T-helper 22 cell (primary cell): ENCODE results near the gene FBXO41.
"Not testable (repeated sequence)": the region's sequence is repeated elsewhere in the genome, so short reads cannot be mapped to it uniquely, and the experiment has no call there.

Source experiments
- DNase-seq: peaks from one replicate; pipeline ENCODE4 v3.0.0-alpha.2; 2020; ENCODE audit warnings: low read depth

Gene FBXO41

DNA sequence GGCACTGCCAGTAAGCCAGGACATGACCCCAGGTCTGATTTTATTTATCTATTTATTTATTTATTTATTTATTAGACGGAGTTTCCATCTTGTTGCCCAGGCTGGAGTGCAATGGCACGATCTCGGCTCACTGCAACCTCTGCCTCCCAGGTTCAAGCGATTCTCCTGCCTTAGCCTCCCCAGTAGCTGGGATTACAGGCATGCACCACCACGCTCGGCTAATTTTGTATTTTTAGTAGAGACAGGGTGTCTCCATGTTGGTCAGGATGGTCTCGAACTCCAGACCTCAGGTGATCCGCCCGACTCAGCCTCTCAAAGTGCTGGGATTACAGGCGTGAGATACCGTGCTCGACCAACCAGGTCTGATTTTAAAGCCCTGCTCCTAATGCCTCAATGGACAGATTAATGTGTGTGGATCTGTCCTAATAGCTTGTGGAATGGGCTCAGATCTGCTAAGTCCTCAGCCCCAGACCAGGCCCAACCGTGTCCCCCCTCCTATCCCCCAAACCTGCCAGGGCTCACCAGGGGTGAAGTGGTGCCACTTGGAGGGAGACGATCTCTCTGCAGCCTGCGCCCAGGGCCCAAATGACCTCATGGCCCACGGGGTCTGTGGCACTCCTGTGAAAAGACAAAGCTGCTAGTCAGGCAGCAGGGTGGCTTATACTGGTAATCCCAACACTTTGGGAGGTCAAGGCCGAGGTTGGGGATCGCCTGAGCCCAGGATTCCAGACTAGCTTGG, 21.4 kb downstream of the FBXO41 start:
- DNase-seq = not testable (repeated sequence)

DNA sequence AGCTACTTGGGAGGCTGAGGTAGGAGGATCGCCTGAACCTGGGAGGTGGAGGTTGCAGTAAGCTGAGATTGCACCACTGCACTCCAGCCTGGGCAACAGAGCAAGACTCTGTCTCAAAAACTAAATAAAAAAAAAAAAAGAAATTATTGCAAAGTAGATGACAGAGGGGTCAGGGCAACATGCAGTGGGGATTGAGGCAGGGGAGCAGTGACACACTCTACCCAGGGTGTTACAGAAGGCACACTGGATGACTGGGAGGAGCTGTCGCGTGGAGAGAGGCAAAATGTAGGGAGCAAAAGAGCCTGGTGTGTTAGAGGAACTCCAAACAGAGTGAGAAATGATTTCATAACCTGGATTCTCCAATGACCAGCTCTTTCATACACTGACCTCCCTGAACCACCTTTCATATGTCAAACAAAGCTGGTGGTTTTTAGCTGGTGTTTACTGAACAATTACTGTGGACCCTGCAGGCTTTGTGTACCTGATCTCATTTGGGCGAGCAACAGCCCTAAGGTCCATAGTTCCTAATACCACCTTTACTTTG, 22.1 kb downstream of the FBXO41 start:
- no peak for DNase-seq

DNA sequence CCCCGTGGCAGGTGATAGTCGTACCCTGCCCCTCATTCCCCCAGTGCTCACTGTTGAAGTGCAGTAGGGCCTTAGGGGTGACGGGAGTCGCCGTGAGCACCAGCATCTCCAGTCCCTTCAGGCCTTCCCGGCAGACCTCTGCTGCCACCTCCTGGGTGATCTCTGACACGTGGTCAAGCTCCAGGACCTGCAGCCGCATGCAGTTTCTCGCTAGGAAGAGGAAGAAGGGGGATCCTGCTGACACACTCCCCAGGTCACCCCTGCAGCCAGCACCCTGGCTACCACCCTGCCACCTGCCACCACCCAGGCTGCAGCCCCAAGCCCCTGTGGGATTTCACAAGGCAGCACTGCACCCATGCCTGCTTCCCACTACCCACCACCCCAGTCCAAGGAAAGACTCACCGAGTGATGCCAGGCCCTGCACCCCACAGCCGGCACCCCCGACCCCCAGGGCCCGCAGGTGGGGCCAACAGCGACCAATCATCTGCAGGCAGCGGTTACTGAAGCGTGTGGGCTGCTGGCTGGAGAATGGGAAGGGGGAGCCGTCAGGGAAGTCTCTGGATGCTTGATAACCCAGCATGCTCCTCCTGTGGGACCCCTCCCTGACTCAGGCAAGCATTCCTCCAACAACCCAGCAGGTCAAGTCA, 23.8 kb downstream of the FBXO41 start:
- DNase-seq = no peak

DNA sequence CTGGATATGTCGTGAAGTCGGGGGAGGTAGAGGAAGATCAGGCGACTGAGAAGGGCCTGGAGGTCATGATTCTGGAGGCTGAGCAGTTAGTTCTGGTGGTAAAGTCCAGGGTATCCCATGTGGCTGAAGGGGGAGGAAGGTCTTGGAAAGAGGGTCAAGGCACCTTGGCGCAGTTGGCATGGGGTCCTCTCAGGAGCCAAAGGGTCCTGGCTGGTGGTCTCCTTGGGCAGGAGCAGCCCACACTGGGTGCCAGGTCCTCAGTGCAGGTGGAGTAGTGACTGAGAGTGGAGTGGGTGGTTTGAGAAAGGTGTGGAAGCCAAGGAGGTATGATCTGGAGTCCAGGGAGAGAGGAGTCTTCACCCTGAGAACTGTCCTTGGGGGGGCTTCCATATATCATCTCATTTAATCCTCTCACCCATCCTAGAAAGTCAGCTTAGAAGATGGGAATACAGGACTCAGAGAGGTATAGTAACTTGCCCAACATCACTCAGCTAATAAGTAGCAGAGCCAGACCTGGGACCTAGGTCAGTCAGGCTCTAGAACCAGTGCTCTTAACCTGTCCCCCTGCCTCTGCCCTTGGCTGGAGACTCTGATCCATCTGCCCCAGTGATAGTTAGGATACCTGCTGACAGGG, 24.5 kb downstream of the FBXO41 start:
- DNase-seq = no peak

DNA sequence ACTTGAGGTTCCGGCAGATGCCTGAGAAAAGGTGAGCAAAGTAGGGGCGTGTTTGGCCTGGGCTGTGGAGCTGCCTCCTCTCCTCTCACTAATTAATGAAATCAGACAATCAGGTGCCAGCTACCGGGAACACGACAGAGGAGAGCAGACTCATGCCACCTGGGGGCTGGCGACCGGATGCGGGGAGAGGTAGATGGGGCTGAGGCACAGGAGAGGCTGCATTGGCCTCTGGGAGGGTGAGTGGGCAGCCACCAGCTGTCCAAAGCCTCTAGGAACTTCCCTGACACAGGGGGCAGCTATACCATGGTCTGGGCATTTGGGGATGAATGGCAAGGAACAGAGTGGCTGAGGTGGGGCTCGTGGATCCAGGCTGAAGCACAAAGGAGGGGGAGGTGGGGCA, 25.0 kb downstream of the FBXO41 start:
- no peak for DNase-seq

DNA sequence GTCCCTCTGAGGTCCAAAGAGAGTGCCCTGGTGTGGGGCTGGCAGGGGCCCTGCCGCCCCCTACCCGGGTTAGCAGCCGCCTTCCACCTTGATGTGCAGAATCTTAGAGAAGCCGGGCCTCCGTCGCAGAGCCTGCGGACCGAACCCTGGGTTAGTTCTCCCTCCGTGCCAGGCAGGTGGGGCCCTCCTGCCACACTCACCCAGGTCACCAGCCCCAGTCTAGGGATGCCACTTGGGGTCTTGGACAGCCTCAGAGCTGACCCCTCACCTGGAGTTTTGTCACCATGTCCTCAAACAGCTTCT, 25.4 kb downstream of the FBXO41 start:
- DNase-seq = no peak

DNA sequence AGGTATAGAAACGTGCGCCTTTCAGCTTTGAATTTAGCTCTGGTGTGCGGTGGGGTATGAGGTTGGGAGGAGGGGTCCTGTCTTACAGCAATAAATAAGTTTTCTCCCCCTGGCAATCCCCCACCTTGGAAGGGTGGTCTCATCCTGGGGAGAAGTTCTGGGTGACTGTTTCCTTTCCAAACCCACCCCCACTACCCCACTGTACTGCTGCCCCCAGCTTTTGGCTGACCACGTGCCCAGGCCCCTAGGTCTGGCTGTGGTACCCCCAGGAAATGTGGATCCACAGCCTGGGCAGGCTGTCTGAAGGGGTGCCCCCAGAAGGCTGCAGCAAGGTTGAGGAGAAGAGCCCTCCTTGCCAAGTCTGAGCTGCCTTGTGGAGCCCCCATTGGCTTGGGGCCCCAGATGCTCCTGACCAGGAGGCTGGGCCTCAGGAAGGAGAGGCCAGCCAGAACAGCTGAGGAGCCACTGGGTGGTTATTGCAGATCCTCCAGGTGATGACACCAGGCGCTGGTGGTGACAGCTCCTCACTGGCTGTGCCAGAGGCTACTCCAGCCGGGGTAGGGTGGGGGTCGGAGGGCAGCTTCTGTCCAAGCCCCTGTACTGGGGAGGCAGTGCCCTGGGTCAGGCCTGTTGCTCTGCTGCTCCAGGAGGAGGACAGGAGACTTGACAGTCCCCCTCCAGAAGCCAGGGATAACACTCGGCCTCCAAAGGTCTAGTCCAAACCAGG, 25.9 kb downstream of the FBXO41 start:
- no peak for DNase-seq

DNA sequence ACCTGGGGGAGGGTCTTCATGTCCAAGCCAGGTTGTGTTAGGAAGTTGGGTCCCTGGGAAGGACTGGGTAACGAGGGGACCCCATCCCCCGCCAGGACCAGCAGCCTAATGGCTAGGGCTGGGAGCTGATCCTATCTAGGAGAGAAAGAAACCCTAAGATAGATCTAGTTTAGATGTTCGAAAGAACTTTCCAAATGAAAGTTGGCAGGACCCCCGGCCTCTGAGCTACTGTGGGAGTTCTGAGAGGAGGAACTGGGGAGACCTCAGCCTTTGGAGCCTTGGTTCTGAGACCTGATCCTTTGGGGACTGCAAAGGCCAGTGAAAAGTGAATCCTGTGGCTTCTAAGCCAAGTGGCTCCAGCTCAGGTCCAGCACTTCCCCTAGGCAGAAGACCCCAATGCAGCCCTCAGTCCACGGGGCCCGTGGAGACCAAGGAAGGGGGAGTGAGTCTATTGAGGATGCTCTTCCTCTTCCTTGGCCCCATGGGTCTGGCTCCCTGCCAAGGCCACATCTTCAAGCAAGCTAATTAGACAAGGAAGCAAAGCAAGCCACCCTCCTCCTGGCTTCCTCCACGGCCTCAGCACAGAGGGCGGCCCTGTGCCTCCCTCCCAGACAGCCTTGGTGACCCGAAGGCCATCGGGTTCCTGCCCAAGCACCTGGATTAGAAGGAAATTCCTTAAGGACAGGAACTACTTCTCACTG, 26.7 kb downstream of the FBXO41 start:
- no peak for DNase-seq

DNA sequence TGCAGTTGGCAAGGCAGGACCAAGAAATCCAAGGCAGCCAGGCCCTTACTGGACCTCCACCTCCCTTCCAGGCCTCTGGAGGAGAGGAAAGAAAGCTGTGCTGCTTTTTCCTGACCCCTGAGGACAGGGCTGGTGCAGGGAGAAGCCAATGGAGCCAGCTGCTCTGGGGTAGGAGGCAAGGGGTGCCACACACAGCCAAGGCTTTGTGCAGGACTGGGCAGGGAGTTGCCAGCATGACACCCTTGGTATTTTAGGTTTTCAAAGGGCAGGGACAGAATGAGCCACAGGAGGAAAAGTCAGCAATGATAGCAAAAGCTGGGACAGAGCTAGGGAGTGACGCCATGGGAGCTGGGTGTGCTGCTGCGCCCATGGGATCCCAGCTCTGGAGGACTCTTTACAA, 27.3 kb downstream of the FBXO41 start:
- no peak for DNase-seq

DNA sequence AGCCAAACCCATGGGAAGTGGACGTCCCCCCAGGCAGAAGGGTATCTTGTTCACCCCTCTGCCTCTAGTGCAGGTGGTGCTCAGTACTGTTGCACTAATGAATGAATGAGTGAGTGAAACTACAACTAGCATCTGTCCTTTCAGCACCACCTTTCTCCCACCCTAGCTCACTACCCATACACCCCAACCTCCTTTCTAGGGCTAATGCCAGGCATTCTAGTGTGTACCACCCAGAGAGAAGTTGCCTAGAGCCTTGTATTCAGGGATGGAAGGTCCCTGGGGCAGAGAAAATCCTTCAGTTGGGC, 27.7 kb downstream of the FBXO41 start:
- no peak for DNase-seq

DNA sequence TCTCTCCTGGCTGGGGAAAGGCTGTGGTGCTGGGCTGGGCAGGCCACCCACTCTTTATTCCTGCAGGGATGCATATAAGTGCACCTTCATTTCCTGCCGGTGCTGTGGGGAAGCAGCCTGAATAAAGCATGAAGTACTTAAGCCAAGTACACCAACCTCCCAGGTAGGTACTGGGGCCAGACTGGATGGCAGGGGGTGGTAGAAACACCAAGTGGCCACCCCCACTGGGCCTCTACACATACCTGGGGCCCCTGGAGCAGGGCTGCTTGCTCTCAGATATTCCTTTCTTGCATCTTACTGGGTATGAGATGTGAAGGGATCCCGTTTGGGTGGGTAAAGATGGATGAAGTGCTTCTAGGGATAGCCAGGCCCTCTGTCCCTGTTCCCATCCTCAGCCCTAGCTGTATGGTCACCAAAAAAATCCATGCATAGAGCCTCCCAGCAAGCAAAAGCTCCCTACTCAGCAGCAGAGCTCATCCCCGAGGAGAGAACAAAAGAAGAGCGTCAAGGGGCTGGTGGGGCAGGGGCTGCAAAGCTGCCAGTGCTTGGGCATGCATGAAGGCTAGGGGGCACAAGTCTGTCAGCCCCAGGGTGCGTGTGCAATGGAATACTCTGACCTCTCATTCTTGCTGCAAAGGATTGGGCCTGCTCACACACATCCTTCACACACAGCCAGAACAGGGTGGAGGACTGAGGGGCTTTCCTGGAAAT, 28.2 kb downstream of the FBXO41 start:
- DNase-seq = no peak

DNA sequence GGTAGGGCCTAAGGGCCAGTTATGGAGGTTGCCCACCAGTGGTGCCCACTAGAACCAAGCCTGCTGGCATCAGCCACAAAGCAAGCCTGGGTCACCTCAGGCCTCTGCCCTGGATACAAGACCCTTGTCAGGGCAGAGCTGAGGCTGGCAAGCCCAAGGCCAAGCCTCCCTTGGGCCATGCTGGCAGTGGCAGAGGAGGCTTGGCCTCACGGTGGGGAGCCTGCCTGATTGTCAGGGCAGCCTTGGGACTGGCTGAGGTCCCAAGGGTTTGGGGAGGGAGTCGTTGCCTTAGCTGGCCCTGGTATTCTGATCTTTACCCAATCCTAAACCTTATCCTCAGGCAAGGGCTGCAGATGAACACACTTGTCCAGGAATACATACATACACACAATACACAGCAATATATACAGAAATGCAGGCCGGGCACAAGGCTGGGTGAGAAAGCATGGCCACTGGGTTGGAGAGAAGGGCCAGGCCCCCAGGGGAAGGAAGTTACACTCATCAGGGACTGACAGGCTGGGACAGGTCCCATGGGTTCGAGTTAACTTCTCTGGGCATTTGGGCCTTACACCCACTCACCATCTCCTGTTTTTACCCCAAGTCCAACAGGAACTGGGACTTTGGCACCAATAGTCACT, 29.2 kb downstream of the FBXO41 start:
- no peak for DNase-seq

DNA sequence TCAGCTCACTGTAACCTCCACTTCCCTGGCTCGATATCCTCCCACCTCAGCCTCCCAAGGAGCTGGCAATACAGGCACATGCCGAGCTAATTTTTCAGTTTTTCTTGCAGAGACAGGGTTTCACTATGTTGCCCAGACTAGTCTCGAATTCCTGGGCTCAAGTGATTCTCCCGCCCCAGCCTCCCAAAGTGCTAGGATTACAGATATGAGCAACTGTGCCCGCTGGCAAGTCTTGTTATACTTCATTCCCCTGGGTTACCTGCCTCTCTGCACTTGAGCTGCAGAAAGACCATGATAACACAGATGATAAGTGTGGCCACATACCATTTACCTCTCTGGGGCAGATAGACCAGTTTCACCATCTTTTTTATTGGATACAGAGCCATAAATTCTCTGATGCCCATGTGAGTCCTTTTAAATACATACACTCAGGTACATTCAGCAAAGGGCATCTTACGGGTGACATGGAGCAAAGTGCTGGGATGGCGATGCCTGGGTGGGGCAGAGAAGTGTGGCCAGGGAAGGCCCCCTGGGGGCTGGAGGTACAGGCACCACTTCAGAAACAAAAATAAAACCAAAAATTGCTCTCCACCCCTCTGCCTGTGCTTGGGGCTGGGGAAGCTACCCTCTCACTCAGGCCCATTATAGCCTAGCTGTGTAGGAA, 29.8 kb downstream of the FBXO41 start:
- DNase-seq = no peak

DNA sequence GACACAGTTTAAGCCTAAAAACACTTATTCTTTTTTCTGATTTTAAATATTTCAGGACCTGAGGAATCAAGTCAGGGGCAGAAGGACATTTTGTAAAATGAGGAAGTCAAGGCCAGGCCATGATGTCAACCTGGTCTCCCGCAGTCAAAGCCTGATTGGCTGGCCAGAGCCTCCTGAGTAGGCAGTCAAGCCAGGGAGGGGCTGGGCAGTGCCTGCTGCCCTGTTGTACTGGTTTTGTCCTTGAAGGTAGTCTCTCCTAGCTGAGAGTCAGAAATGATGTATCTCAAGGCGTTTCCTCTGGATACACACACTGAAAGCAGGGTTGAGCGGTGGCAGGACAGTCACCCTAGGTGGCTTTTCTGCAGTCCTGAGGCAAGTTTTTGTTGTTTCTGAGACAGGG, 30.4 kb downstream of the FBXO41 start:
- no peak for DNase-seq

DNA sequence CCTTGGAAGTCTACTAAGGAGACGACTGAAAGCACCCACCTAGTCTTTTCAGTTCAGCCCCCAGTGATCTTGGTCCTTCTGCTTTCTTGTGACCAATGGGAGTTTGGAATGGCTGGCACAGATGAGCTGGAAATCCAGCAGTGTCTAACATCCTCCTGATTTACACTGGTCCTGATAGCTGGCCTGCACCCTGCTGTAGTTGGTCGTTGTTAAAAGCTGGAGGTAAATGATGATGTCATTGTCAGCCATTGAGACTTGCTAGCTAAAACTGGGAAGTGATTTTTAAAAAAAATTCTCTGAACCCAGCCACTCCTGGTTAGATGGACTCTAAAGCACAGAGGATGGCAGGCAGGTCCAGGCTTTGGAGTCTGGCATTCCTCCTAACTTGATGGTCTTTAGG, 30.9 kb downstream of the FBXO41 start:
- no peak for DNase-seq

DNA sequence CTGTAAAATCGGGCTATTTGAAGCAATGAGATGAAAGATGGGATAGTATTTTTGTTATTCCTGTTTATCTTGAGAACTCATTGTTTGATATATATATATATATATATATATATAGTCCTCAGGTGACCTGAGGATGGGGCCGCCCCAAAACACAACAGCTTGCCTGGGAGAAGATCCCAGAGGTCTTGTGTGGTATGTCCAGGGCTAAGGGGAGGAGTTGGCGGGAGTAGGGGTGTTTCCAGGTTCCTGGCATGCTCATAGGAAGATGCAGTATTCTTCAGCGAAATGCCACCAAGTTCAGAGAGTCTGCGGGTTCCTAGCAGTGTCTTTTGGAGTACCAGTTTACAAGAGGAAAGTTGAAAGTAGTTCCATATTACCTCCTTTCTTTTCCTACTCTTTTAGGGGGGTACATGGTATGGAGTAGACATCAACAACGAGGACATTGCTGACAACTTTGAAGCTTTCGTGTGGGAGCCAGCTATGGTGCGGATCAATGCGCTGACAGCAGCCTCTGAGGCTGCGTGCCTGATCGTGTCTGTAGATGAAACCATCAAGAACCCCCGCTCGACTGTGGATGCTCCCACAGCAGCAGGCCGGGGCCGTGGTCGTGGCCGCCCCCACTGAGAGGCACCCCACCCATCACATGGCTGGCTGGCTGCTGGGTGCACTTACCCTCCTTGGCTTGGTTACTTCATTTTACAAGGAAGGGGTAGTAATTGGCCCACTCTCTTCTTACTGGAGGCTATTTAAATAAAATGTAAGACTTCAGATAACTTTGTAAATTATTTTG, 31.8 kb downstream of the FBXO41 start:
- DNase-seq = no peak

DNA sequence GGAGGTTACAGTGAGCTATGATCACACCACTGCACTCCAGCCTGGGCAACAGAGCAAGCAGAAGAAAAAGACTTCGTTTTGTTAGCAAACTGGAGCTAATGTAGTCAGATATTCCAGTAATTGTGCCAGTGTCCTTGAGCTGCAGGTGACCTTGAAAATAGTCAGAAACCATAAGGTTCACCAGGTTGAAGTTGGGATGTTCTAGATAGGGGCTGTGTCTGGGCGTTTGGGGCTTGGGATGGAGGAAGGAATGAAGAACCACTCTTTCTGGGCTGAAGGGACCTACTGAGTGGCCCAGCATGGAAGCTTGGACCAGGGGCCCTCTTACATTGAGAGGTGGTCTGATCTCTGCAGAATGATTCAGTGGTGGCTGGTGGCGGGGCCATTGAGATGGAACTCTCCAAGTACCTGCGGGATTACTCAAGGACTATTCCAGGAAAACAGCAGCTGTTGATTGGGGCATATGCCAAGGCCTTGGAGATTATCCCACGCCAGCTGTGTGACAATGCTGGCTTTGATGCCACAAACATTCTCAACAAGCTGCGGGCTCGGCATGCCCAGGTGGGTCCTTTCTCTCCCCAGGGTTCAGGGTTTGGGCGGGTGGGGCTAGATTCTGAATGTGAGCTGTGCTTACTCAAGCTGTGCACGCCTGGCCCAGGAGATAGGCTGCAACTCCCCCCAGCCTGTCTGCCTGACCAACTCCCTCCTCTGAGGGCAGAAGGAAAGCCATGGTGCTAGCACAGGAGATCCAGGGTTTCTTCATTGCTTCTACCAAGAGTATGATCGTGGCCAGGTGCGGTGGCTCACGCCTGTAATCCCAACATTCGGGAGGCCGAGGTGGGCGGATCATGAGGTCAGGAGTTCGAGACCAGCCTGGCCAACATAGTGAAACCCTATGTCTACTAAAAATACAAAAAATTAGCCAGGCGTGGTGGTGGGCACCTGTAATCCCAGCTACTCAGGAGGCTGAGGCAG, 33.1 kb downstream of the FBXO41 start:
- no peak for DNase-seq

DNA sequence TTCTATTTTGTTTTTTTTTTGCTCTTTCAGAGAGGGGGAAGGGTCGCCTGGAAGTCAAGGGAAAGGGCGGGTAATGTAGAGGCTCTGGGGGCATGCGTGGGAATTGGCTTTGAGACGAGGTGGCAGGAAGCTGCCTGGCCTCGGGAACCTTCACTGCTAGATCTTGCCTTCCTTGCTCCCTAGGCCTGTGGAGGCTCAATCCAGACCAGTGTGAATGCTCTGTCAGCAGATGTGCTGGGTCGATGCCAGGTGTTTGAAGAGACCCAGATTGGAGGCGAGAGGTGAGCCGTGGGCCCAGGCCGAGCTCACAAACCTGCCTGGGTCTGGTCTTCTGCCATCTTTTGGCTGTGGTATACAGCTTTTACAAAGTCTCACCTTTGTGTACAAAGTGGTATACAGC, 34.6 kb downstream of the FBXO41 start:
- no peak for DNase-seq

DNA sequence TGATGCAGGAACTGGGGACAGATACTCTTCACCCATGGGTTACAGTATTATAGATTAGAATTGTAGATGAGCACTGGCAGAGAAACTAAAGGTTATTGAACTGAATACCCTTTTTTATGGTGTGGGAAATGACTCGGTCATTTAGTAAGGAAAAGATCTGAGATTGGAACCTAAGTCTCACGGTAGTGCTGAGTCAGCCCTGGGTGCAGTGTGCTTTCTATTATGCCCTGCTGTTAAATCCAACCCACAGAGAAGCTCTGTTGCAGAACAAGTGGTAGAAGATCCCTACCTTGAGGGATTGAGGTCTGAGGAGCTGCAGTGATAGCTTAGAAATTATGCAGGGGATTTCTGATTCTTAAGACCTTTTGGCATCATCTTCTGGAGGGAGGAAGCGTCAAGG, 37.4 kb downstream of the FBXO41 start:
- no peak for DNase-seq
